Parathyroid adenoma (tissue), 2 donors: Measurements from ENCODE around the gene PARK7.

Experiments
- H2AFZ ChIP-seq: fragments of 300-600 bp; sonication (generic); one replicate; pipeline ENCODE4 v1.7.0; 2017; ENCODE audit warnings: antibody characterized with exemption, mild to moderate bottlenecking
- H3K27ac ChIP-seq: fragments of 300-600 bp; sonication (generic); one replicate; pipeline ENCODE4 v1.7.0; 2017
- H3K27me3 ChIP-seq: fragments of 300-600 bp; sonication (generic); one replicate; pipeline ENCODE4 v1.7.0; 2017; ENCODE audit warnings: low read length; ENCODE audit not compliant: control insufficient read depth, insufficient read depth
- H3K36me3 ChIP-seq: fragments of 300-600 bp; sonication (generic); one replicate; pipeline ENCODE4 v1.7.0; 2017; ENCODE audit warnings: low read length; ENCODE audit not compliant: control insufficient read depth, insufficient read depth
- H3K4me1 ChIP-seq: fragments of 300-600 bp; sonication (generic); one replicate; pipeline ENCODE4 v1.7.0; 2017; ENCODE audit warnings: control low read depth
- H3K4me2 ChIP-seq: fragments of 300-600 bp; sonication (generic); one replicate; pipeline ENCODE4 v1.7.0; 2017; ENCODE audit warnings: low read length
- H3K4me3 ChIP-seq: fragments of 300-600 bp; sonication (generic); one replicate; pipeline ENCODE4 v1.7.0; 2017; ENCODE audit warnings: low read depth, low read length
- H3K79me2 ChIP-seq: fragments of 300-600 bp; sonication (generic); one replicate; pipeline ENCODE4 v1.7.0; 2017; ENCODE audit warnings: control low read depth
- H3K9ac ChIP-seq: fragments of 300-600 bp; sonication (generic); one replicate; pipeline ENCODE4 v1.7.0; 2017; ENCODE audit warnings: mild to moderate bottlenecking
- H3K9me3 ChIP-seq: fragments of 300-600 bp; sonication (generic); one replicate; pipeline ENCODE4 v1.7.0; 2017; ENCODE audit warnings: low read length; ENCODE audit not compliant: control insufficient read depth
- CTCF ChIP-seq: fragments of 300-600 bp; sonication (generic); IDR thresholded peaks from one replicate; pipeline ENCODE4 v1.7.0; 2017; ENCODE audit warnings: antibody characterized with exemption, mild to moderate bottlenecking
- donor health status: primary hyperparathyroidism.

PARK7 gene

GRCh38 chr1:7980984-7981383 is 19.5 kb downstream of the PARK7 start:
- H3K4me2 ChIP-seq = no peak overlapping the region
- H3K9me3 ChIP-seq = no peaks in the 10 kb centered on the region
- no peak overlapping the region for H2AFZ ChIP-seq
- H3K4me1 ChIP-seq = peaks cover 9% of the 10 kb centered on the region
- TF ChIP-seq CTCF = no peak
- H3K27ac ChIP-seq = no peak overlapping the region
- peaks cover 11% of the 10 kb centered on the region for H3K79me2 ChIP-seq
- H3K27me3 ChIP-seq = no peaks in the 10 kb centered on the region
- no peaks in the 10 kb centered on the region for H3K36me3 ChIP-seq
- H3K4me3 ChIP-seq = no peak overlapping the region
- no peak overlapping the region for H3K9ac ChIP-seq

- Histone ChIP-seq H3K4me3 (no peak overlapping the region), H3K9ac (no peak overlapping the region), H3K36me3 (no peaks in the 10 kb centered on the region), H3K79me2 (peaks cover 11% of the 10 kb centered on the region), H3K4me2 (no peak overlapping the region), H3K27ac (no peak overlapping the region), H3K9me3 (no peaks in the 10 kb centered on the region), H2AFZ (no peak overlapping the region), H3K27me3 (no peaks in the 10 kb centered on the region), H3K4me1 (peaks cover 2% of the 10 kb centered on the region)
- TF ChIP-seq CTCF = no peak
These were observed 21.7 kb downstream of the PARK7 start for GRCh38 chr1:7983086-7983778.

GRCh38 chr1:7984811-7985210 is 23.3 kb downstream of the PARK7 start:
- Histone ChIP-seq H3K79me2 (peaks cover 8% of the 10 kb centered on the region), H3K27ac (no peak overlapping the region), H3K9me3 (no peaks in the 10 kb centered on the region), H3K27me3 (no peaks in the 10 kb centered on the region), H3K4me3 (no peak overlapping the region), H3K36me3 (no peaks in the 10 kb centered on the region), H3K4me1 (peaks cover 2% of the 10 kb centered on the region), H3K4me2 (no peak overlapping the region), H2AFZ (no peak overlapping the region), H3K9ac (no peak overlapping the region)
- no peak for TF ChIP-seq CTCF

DNA sequence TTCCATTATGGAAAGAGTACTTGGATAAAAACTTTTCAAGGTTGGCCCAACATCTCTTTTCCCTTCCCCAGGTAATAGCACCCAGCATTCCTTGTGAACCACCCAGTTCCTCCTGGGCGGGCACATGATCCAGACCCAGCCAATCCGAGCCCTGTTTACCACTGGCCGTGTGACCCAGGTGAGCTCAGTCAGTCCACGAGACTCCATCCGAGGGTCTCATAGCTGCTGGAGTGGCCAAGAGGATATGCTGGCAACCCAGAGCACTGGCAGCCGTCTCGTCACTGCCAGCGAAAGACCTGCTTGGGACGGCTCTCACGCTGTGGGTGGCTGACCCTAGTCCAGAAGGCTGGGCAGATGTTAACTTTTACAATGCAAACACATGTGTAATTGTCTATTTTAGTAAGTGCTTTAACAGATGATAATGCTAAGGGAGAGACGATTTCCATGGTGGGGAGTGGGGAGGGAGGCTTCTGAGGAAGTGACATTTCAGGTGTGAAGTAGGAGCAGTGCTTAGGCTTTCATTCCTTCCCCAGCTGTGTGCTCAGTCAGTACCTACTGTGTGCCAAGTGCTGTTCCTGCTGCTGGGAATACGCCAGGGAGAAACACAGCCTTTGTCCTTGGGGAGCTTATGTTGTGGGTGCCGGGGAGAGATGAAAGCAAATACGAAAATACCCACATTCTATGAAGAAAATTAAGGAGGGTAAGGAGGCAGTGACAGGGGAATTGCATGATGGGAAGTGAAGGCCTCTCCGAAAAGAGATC is 24.5 kb downstream of the PARK7 start:
- Histone ChIP-seq H3K27me3 (no peaks in the 10 kb centered on the region), H3K9me3 (no peaks in the 10 kb centered on the region), H3K36me3 (no peaks in the 10 kb centered on the region), H3K79me2 (peaks cover 8% of the 10 kb centered on the region), H3K9ac (no peak overlapping the region), H3K27ac (no peak overlapping the region), H3K4me3 (no peak overlapping the region), H3K4me2 (no peak overlapping the region), H2AFZ (no peak overlapping the region), H3K4me1 (peaks cover 2% of the 10 kb centered on the region)
- TF ChIP-seq CTCF = no peak
